Testis (tissue), 2 donors: ENCODE data around the gene NECAB2.

Experiments used
- CTCF ChIP-seq, 3 experiments: fragments of 450-650 bp in 2 of 3; fragments of 200-600 bp in 1 of 3; sonication (generic) in 1 of 3; IDR thresholded peaks; one replicate each; pipeline ENCODE4 v1.5.1; 2016 to 2019; ENCODE audit warnings: antibody characterized with exemption in 3 of 3, mild to moderate bottlenecking in 2 of 3, moderate library complexity in 1 of 3
- POLR2A ChIP-seq: fragments of 450-650 bp; IDR thresholded peaks from one replicate; pipeline ENCODE4 v1.6.1; 2017; ENCODE audit warnings: antibody characterized with exemption, mild to moderate bottlenecking, moderate library complexity

- TF ChIP-seq CTCF (IDR thresholded peaks at IDR 0.05) (no peak), POLR2A (no peak)
These were observed 9.8 kb upstream of the NECAB2 start for GRCh38 chr16:83958137-83958845.
